Activated naive CD8-positive, alpha-beta T cell treated with anti-CD3 and anti-CD28 coated beads, Interleukin-2, amount 50 U/mL, for 24 hours (primary cell): ENCODE results near the gene CACNA1C.

Experiments
- ATAC-seq: fragments of 150-1000 bp; cut with Tn5 transposase; one replicate; pipeline ENCODE4 v1.10.0; 2021
- DNase-seq: peaks from one replicate; pipeline ENCODE4 v3.0.0; 2021
- H3K27ac Mint-ChIP-seq: one replicate; pipeline ENCODE4 v1.8.0; 2021; ENCODE audit warnings: mild to moderate bottlenecking, mixed read lengths
- H3K27me3 Mint-ChIP-seq: one replicate; pipeline ENCODE4 v1.8.0; 2021; ENCODE audit warnings: mixed read lengths
- H3K36me3 Mint-ChIP-seq: one replicate; pipeline ENCODE4 v1.8.0; 2021; ENCODE audit warnings: low read depth, mixed read lengths
- H3K4me1 Mint-ChIP-seq: one replicate; pipeline ENCODE4 v1.8.0; 2021; ENCODE audit warnings: mixed read lengths
- H3K4me3 Mint-ChIP-seq: one replicate; pipeline ENCODE4 v1.8.0; 2021; ENCODE audit warnings: mild to moderate bottlenecking, moderate library complexity, mixed read lengths
- H3K9me3 Mint-ChIP-seq: one replicate; pipeline ENCODE4 v1.8.0; 2021; ENCODE audit warnings: mixed read lengths

The CACNA1C gene

GRCh38 chr12:2300886-2301285 is 248.1 kb downstream of the CACNA1C start:
- Mint-ChIP-seq H3K27ac (no peak overlapping the region), H3K27me3 (no peaks in the 10 kb centered on the region), H3K4me1 (peaks cover 8% of the 10 kb centered on the region), H3K36me3 (no peaks in the 10 kb centered on the region), H3K9me3 (no peaks in the 10 kb centered on the region), H3K4me3 (no peak overlapping the region)
- ATAC-seq (no peak), DNase-seq (no peak)

- H3K9me3 Mint-ChIP-seq, result no peaks in the 10 kb centered on the region
- H3K36me3 Mint-ChIP-seq, result no peaks in the 10 kb centered on the region
- DNase-seq (no peak), ATAC-seq (no peak)
- no peaks in the 10 kb centered on the region for H3K27me3 Mint-ChIP-seq
- no peak overlapping the region for H3K4me3 Mint-ChIP-seq
- H3K27ac Mint-ChIP-seq, result no peak overlapping the region
- H3K4me1 Mint-ChIP-seq, result peaks cover 8% of the 10 kb centered on the region
Observed at GRCh38 chr12:2301531-2302461, 249.0 kb downstream of the CACNA1C start.

GRCh38 chr12:2302711-2303580 is 250.2 kb downstream of the CACNA1C start:
- DNase-seq (no peak), ATAC-seq (no peak)
- no peak overlapping the region for H3K27ac Mint-ChIP-seq
- H3K4me1 Mint-ChIP-seq, result peaks cover 8% of the 10 kb centered on the region
- H3K4me3 Mint-ChIP-seq, result no peak overlapping the region
- H3K36me3 Mint-ChIP-seq, result no peaks in the 10 kb centered on the region
- H3K9me3 Mint-ChIP-seq, result no peaks in the 10 kb centered on the region
- H3K27me3 Mint-ChIP-seq, result no peaks in the 10 kb centered on the region

GRCh38 chr12:2304223-2304622 is 251.4 kb downstream of the CACNA1C start:
- H3K27ac Mint-ChIP-seq, result no peak overlapping the region
- H3K27me3 Mint-ChIP-seq, result no peaks in the 10 kb centered on the region
- peaks cover 3% of the 10 kb centered on the region for H3K4me1 Mint-ChIP-seq
- ATAC-seq, result no peak
- no peaks in the 10 kb centered on the region for H3K36me3 Mint-ChIP-seq
- H3K4me3 Mint-ChIP-seq, result no peak overlapping the region
- no peak for DNase-seq
- H3K9me3 Mint-ChIP-seq, result no peaks in the 10 kb centered on the region

GRCh38 chr12:2306012-2306411 is 253.2 kb downstream of the CACNA1C start:
- Mint-ChIP-seq H3K4me3 (no peak overlapping the region), H3K9me3 (no peaks in the 10 kb centered on the region), H3K4me1 (no peaks in the 10 kb centered on the region), H3K27ac (no peak overlapping the region), H3K36me3 (no peaks in the 10 kb centered on the region), H3K27me3 (no peaks in the 10 kb centered on the region)
- no peak for DNase-seq
- ATAC-seq, result no peak

GRCh38 chr12:2306735-2307134 is 253.9 kb downstream of the CACNA1C start:
- Mint-ChIP-seq H3K27ac (no peak overlapping the region), H3K4me3 (no peak overlapping the region), H3K4me1 (no peaks in the 10 kb centered on the region), H3K9me3 (no peaks in the 10 kb centered on the region), H3K36me3 (no peaks in the 10 kb centered on the region), H3K27me3 (no peaks in the 10 kb centered on the region)
- ATAC-seq, result no peak
- no peak for DNase-seq

GRCh38 chr12:2307550-2307949 is 254.8 kb downstream of the CACNA1C start:
- no peak for ATAC-seq
- Mint-ChIP-seq H3K36me3 (no peaks in the 10 kb centered on the region), H3K9me3 (no peaks in the 10 kb centered on the region), H3K27me3 (no peaks in the 10 kb centered on the region), H3K27ac (no peak overlapping the region), H3K4me1 (no peaks in the 10 kb centered on the region), H3K4me3 (no peak overlapping the region)
- DNase-seq, result no peak

- H3K36me3 Mint-ChIP-seq, result no peaks in the 10 kb centered on the region
- H3K27ac Mint-ChIP-seq, result no peak overlapping the region
- no peaks in the 10 kb centered on the region for H3K9me3 Mint-ChIP-seq
- no peaks in the 10 kb centered on the region for H3K4me1 Mint-ChIP-seq
- H3K27me3 Mint-ChIP-seq, result no peaks in the 10 kb centered on the region
- no peak overlapping the region for H3K4me3 Mint-ChIP-seq
- no peak for ATAC-seq
- no peak for DNase-seq
Observed at GRCh38 chr12:2309647-2310046, 256.9 kb downstream of the CACNA1C start.

GRCh38 chr12:2311020-2311778 is 258.4 kb downstream of the CACNA1C start:
- no peaks in the 10 kb centered on the region for H3K27me3 Mint-ChIP-seq
- no peak overlapping the region for H3K4me3 Mint-ChIP-seq
- no peaks in the 10 kb centered on the region for H3K36me3 Mint-ChIP-seq

GRCh38 chr12:2312175-2312574 is 259.4 kb downstream of the CACNA1C start:
- Mint-ChIP-seq H3K36me3 (no peaks in the 10 kb centered on the region), H3K27ac (no peak overlapping the region), H3K27me3 (no peaks in the 10 kb centered on the region), H3K4me3 (no peak overlapping the region), H3K9me3 (no peaks in the 10 kb centered on the region), H3K4me1 (no peaks in the 10 kb centered on the region)
- ATAC-seq, result no peak
- no peak for DNase-seq

More at GRCh38 chr12:2311020-2311778, 258.4 kb downstream of the CACNA1C start:
- Mint-ChIP-seq H3K27ac (no peak overlapping the region), H3K4me1 (no peaks in the 10 kb centered on the region), H3K9me3 (no peaks in the 10 kb centered on the region)
- ATAC-seq (no peak), DNase-seq (no peak)

GRCh38 chr12:2312770-2313169 is 260.0 kb downstream of the CACNA1C start:
- H3K36me3 Mint-ChIP-seq, result no peaks in the 10 kb centered on the region
- H3K9me3 Mint-ChIP-seq, result no peaks in the 10 kb centered on the region
- H3K27me3 Mint-ChIP-seq, result no peaks in the 10 kb centered on the region
- DNase-seq, result no peak
- H3K4me1 Mint-ChIP-seq, result no peaks in the 10 kb centered on the region
- H3K27ac Mint-ChIP-seq, result no peak overlapping the region
- no peak overlapping the region for H3K4me3 Mint-ChIP-seq
- ATAC-seq, result no peak

- Mint-ChIP-seq H3K4me1 (no peaks in the 10 kb centered on the region), H3K4me3 (no peak overlapping the region), H3K36me3 (no peaks in the 10 kb centered on the region), H3K9me3 (no peaks in the 10 kb centered on the region), H3K27ac (no peak overlapping the region), H3K27me3 (no peaks in the 10 kb centered on the region)
- DNase-seq (no peak), ATAC-seq (no peak)
Observed at GRCh38 chr12:2314492-2314891, 261.7 kb downstream of the CACNA1C start.

- Mint-ChIP-seq H3K9me3 (no peaks in the 10 kb centered on the region), H3K27me3 (peaks cover 7% of the 10 kb centered on the region), H3K27ac (no peak overlapping the region), H3K4me3 (no peak overlapping the region), H3K4me1 (no peaks in the 10 kb centered on the region), H3K36me3 (no peaks in the 10 kb centered on the region)
- no peak for ATAC-seq
- DNase-seq, result no peak
Observed at GRCh38 chr12:2317772-2318171, 265.0 kb downstream of the CACNA1C start.

- Mint-ChIP-seq H3K4me3 (no peak overlapping the region), H3K27ac (no peak overlapping the region), H3K4me1 (no peaks in the 10 kb centered on the region), H3K27me3 (peaks cover 11% of the 10 kb centered on the region), H3K36me3 (no peaks in the 10 kb centered on the region), H3K9me3 (no peaks in the 10 kb centered on the region)
- ATAC-seq, result no peak
- DNase-seq, result no peak
Observed at GRCh38 chr12:2318286-2318685, 265.5 kb downstream of the CACNA1C start.
